ENCODE measurements around the gene MUC5AC.
"Not testable (repeated sequence)": the region's sequence is repeated elsewhere in the genome, so short reads cannot be mapped to it uniquely, and the experiment has no call there.

Gene MUC5AC

GRCh38 chr11:1208394-1209261 is 50.9 kb downstream of the MUC5AC start:
- DNase-seq (ENCODE audit: low read depth in 2 of 2) = no peak
- TF ChIP-seq, protein P1, sequence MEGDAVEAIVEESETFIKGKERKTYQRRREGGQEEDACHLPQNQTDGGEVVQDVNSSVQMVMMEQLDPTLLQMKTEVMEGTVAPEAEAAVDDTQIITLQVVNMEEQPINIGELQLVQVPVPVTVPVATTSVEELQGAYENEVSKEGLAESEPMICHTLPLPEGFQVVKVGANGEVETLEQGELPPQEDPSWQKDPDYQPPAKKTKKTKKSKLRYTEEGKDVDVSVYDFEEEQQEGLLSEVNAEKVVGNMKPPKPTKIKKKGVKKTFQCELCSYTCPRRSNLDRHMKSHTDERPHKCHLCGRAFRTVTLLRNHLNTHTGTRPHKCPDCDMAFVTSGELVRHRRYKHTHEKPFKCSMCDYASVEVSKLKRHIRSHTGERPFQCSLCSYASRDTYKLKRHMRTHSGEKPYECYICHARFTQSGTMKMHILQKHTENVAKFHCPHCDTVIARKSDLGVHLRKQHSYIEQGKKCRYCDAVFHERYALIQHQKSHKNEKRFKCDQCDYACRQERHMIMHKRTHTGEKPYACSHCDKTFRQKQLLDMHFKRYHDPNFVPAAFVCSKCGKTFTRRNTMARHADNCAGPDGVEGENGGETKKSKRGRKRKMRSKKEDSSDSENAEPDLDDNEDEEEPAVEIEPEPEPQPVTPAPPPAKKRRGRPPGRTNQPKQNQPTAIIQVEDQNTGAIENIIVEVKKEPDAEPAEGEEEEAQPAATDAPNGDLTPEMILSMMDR (IDR thresholded peaks at IDR 0.05; ENCODE audit: low read depth, low read length) = no peak
- no peak overlapping the region for H3K4me3 ChIP-seq (replicated peaks in 1 of 2; ENCODE audit: low read depth in 2 of 2, low read length in 2 of 2)

DNA sequence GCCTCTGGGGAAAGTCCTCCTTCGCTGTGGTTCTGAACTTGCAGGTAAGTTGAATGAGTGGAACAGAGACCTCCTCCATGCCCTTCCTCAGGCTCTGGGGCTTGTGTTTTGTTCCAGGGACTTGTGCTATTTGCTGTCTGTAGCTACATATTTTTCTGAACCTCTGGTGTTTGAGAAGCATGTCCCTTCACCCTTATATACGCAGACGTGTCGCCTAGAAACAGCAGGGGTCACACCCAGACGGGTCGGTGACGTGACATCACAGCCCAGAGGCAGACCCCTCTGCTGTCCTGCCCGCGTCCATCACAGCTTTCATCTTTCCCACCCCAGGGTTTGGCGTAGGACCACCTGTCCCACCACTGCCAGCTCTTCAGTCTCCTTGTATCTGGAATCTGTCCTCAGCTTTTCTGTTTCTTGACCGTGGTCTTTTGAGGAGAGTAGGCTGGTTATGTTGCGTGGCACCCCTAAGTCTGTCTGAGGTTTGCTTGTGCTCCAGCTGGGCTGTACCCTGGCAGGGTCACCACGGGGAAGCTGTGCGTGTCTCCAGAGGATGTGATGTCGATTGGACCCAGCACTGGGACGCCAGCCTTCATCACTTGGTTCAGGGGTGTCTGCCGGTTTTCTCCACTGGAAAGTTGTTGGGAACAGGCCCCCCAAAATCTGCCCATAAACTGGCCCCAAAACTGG is 51.8 kb downstream of the MUC5AC start:
- DNase-seq (ENCODE audit: low read depth in 2 of 2) = no peak
- H3K4me3 ChIP-seq (replicated peaks in 1 of 2; ENCODE audit: low read depth in 2 of 2, low read length in 2 of 2) = no peak overlapping the region
- TF ChIP-seq, protein P1 (IDR thresholded peaks at IDR 0.05; ENCODE audit: low read depth, low read length) = no peak

DNA sequence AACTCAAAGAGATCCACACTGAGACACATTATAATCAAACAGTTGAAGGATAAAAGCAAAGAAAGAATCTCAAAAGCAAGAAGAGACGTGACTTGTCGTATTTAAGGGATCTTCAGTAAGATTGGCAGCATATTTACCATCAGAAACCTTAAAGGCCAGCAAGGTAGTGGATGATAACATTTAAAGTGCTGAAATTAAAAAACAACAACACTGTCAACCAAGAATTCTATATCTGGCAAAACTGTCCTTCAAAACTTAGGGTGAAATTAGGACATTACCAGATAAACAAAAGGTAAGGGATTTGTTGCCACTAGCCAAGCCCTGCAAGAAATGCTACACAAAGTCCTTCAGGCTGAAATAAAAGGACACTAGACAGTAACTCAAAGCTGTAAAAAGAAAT is 54.1 kb downstream of the MUC5AC start:
- DNase-seq (ENCODE audit: low read depth in 2 of 2) = no peak
- no peak overlapping the region for H3K4me3 ChIP-seq (replicated peaks in 1 of 2; ENCODE audit: low read depth in 2 of 2, low read length in 2 of 2)
- TF ChIP-seq, protein P1 (IDR thresholded peaks at IDR 0.05; ENCODE audit: low read depth, low read length) = no peak

- H3K4me3 ChIP-seq (replicated peaks in 1 of 2; ENCODE audit: low read depth in 2 of 2, low read length in 2 of 2); DNase-seq (ENCODE audit: low read depth in 2 of 2): not testable (repeated sequence)
Observed at GRCh38 chr11:1215826-1216225, 58.1 kb downstream of the MUC5AC start.

DNA sequence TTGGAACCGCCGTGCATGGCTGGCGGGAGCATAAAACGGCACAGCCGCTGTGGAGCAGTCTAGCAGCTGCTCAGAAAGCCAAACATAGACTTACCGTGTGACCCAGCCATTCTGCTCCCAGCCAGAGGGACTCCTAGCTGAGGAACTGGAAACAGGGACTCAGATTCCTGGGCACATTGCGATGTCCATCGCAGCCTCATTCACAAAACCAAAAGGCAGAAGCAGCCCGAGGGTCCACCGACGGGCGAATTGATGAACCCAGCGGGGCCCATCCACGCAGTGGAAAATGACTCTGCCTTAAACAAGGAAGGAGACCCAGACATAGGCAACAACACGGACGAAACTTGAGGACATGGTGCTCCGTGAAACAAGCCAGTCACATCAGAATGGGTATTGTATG is 59.4 kb downstream of the MUC5AC start:
- DNase-seq (ENCODE audit: low read depth in 2 of 2) = no peak
- TF ChIP-seq, protein P1 (IDR thresholded peaks at IDR 0.05; ENCODE audit: low read depth, low read length) = no peak

GRCh38 chr11:1218256-1218787 is 60.6 kb downstream of the MUC5AC start:
- no peak overlapping the region for H3K4me3 ChIP-seq (replicated peaks in 1 of 2; ENCODE audit: low read depth in 2 of 2, low read length in 2 of 2)
- DNase-seq (ENCODE audit: low read depth in 2 of 2) = no peak
- TF ChIP-seq, protein P1 (IDR thresholded peaks at IDR 0.05; ENCODE audit: low read depth, low read length) = no peak

More for the DNA sequence above, 59.4 kb downstream of the MUC5AC start:
- H3K4me3 ChIP-seq (replicated peaks in 1 of 2; ENCODE audit: low read depth in 2 of 2, low read length in 2 of 2) = no peak overlapping the region

DNA sequence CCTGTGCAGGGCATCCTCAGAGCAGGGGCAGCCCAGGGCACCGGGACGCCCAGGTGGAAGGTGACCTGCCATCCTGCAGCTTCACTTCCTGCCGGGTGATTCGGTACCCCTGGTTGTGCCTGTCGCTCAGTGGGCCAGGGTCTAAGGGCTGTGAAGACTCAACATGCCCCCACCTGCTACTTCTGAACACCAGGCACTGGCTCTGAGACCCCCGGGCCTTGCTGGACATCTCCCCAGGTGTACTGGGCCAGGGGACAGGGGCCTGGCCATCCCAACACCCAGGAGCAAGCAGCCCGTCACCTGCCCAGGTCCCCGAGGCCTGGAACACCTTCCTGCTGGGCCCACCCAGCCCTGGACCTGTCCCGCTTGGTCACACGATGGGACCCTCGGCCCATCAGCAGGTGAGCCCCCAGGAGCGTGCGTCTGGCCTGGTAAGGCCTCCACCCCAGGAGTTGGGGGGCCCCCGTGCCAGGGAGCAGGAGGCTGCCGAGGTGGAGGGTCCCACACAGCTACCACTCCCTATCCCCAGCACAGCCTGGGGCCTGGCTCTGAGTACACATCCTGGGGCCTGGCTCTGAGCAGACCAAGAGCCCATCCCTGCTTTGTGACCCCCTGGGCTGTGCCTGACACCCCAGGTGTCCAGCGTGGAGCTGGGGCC is 61.2 kb downstream of the MUC5AC start:
- no peak for DNase-seq (ENCODE audit: low read depth in 2 of 2)
- H3K4me3 ChIP-seq (replicated peaks in 1 of 2; ENCODE audit: low read depth in 2 of 2, low read length in 2 of 2) = no peak overlapping the region
- TF ChIP-seq, protein P1 (IDR thresholded peaks at IDR 0.05; ENCODE audit: low read depth, low read length) = no peak

Data from cardiac fibroblast (primary cell).